Brain pericyte (primary cell): ENCODE results near the gene EDAR.

Source experiments
- DNase-seq: peaks from one replicate; pipeline ENCODE4 v3.0.0-alpha.2; 2012; ENCODE audit warnings: low read depth, low spot score

Gene EDAR

DNA sequence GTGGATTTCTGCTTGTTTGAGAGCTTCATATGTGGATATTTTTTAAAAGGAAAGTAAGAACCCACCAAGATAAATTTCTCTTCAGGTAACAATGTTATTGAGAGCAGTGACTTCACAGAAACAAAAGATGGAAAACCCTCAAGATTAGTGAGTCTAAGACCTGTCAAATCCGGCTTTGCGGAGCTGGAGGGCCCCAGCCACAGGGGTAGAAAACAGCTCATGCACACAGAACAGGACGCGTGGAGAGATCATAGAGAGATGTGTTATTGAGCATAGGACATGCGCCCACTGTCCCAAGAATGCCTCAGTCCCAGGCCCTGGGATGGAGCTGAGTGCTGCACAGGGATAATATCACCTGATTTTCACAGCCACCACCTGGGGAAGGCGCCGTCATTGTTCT, 21.3 kb downstream of the EDAR start:
- no peak for DNase-seq

- no peak for DNase-seq
Observed at GRCh38 chr2:108965540-108966289, 23.3 kb downstream of the EDAR start.

GRCh38 chr2:108963057-108963456, 26.0 kb downstream of the EDAR start:
- no peak for DNase-seq

DNA sequence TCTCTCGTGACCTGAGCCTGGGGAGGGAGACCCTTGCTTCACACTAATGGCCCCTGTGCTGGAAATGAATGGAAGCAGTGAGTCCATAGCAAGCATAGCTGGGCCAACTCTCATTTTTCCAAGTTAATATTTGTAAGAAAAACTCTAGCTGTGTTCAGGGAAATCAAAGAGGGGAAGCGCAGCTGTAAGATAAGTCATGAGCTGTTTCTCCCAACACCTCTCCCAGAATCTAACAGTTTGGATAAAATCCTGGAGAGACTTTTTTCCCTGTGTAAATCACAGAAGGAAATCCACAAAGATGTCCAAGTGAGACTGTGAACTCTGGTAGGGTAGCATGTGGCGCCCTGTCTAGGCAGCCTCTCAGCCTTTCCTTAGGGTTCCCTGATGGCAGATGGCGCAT, 27.2 kb downstream of the EDAR start:
- no peak for DNase-seq

DNA sequence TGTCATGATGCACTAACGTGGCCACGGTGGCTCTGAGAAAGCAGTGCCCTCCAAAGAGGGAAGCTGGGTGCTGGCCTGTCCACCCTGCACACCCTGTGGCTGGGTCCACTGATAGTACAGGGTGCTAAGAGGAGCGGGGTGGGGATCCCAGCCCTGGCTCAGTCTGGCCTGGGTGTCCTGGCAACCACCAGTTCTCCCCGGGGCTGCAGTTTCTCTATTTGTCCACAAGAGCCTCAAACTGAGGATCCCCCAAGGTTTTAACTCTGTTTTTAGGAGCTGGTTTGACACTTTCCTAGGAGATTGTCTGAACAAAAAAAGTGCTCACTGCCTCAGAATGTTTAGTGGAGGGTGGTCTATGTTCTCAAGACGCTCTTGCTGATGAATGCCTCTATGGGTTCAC, 29.0 kb downstream of the EDAR start:
- no peak for DNase-seq

- DNase-seq = no peak
Observed at GRCh38 chr2:108959401-108959800, 29.6 kb downstream of the EDAR start.

DNA sequence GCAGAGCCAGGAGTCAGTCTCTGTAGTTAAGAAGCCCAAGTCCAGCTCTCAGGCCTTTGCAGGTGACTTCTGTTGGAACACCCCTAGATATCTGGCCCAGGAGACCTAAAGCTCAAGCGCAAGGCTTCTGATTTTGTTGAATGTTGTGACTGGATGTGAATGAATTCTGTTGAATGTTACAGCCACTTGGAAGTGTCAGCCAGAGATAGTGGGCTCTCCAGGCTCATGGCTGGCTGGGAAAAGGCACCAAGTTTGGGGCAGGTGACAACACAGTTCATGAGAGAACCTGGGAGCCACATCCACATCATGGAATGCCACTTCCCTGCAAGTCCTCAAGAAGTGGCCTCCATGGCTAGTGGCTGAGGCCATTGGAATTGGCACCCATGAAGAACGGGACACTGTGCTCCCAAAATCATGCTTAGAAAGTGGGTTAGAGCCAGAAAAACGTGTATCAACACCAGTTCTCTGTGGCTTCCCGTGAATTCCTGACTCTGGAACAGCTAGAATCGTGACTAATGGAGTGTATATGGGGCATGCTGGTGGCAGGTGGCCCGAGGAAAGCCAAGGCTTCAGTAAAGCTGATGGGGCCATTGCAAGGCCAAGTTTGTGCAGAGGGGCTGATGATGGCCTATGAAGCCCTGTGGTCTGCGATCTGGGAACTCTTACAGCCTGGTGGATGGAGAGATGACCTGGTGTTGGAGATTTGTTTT, 30.2 kb downstream of the EDAR start:
- no peak for DNase-seq

DNA sequence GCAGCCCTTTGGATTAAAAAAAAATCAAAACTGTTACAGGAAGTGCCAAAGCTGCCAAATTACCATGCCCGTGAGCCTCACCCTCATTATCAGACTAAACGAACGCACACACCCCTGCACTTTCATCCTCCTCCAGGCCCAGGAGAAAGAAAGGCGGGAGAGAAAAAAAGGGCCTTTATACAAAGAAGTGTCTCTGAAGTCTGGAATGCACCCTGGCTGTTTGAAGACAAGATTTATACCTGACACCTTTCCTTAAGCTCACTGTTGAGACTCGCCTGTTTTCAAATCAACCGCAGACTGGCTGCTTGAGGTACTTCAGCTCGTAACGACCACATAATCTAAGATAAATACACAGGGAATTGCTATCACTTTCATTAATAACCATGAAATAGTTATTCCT, 31.0 kb downstream of the EDAR start:
- no peak for DNase-seq

GRCh38 chr2:108956375-108956774, 32.6 kb downstream of the EDAR start:
- DNase-seq = no peak

GRCh38 chr2:108950369-108951135, 38.5 kb downstream of the EDAR start:
- DNase-seq = no peak

DNA sequence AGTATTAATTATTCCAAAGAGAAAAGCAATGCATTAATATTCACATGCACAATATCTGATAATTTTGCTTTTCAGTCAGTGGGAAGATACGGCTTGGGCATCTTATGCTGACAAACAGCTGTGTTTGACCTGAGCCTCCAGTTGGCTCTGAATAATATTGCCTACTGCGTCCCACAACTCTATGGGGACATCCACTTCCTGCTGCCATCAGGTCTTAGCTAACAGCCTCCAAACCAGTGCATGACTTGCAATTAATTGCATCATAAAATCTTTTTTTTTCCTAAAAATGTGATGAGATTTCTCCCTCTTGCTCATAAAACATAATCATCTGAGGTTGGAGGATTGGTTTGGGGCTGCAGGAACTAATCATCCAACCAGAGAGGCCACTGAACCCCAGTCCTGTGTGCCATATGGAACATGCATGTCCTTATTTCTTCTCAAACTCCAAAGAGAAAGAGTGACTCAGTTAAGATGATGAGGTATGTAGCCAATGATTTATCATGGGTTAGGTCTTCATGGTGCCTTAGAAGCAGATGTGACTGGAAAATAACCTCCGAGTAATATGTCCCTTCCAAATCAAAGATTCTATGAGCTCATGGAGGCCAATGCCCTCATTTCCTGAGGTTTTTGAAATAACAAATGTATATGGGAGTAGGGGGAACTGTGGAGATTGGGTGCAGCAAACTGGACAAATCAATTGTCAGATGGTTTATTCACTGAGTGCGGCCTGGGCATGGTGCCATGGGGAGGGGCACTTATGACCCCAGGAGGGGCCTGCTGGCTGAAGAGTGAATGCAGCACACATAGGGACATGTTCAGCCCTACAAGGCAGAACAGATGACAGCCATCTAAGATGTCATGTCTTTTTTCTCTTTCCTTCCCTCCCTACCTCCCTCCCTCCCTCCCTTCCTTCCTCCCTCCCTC, 39.4 kb downstream of the EDAR start:
- DNase-seq = no peak

GRCh38 chr2:108947271-108947907, 41.6 kb downstream of the EDAR start:
- DNase-seq = no peak

GRCh38 chr2:108946442-108946841, 42.6 kb downstream of the EDAR start:
- no peak for DNase-seq

GRCh38 chr2:108945969-108946368, 43.1 kb downstream of the EDAR start:
- no peak for DNase-seq

- no peak for DNase-seq
Observed at GRCh38 chr2:108944601-108945331, 44.3 kb downstream of the EDAR start.

DNA sequence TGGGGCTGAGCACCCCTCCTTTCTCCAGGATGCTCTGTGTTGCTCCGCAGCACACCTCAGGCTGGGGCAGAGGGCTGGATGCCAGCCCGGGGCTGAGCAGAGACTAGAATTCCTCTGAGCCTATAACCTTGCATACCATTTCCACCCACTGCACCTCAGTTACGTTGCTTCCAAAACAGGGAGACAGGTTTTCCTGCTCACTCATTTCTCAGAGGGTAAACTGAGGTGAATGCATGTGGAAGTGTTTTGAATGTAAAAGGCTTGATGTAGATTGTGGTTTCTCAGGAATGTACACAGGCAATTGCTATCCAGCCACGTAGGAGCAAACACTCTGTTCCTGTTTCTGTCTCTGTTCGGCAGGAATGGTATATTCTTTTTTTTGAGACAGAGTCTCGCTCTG, 45.3 kb downstream of the EDAR start:
- no peak for DNase-seq

DNA sequence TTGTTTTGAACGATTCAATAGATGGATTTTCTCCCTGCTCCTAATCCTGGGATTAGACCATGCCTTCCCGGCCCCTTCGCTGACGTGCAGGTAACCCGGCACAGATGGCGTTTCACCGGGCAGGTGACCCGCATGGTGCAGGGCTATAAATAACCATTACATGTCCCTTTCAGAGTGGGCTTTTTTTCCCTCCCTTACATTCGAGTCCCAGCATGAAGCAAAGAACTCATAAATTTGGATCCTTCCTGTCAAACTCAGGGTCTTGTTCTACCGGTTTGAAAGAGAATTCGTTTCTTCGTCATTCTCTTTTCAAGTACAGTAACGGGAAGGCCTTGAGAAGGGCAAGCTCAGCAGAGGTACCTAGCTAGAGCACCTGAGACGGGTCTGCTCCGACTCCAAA, 46.1 kb downstream of the EDAR start:
- no peak for DNase-seq

DNA sequence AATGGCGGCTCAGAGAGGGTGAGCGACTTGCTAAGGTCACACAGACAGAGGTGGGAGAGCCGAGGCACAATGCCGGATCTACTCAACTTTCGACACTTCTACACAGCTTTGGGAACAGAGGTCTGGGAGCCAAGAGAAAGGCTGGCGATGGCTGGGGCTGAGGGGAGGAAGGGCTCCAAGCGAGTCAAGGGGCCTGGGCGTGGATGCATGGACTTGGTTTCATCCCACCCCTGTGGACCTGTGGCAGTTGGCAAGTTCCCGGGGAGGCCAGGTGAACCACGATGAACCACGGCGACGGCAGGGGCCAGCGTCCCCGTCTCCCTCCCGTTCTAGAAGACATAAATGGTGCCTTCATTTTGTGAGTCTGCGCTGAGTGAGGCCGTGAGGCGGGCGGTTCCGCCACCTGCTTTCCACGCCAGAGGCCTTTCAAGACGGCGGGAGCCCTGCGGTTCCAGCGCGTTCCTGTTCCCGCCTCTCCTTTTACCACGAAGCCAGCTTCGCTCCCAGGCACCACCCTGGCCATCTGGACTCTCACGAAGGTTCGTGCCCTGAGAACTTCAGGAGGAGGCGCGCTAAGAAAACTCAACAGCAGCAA, 46.7 kb downstream of the EDAR start:
- DNase-seq = no peak

- DNase-seq = no peak
Observed at GRCh38 chr2:108941767-108942166, 47.3 kb downstream of the EDAR start.

DNA sequence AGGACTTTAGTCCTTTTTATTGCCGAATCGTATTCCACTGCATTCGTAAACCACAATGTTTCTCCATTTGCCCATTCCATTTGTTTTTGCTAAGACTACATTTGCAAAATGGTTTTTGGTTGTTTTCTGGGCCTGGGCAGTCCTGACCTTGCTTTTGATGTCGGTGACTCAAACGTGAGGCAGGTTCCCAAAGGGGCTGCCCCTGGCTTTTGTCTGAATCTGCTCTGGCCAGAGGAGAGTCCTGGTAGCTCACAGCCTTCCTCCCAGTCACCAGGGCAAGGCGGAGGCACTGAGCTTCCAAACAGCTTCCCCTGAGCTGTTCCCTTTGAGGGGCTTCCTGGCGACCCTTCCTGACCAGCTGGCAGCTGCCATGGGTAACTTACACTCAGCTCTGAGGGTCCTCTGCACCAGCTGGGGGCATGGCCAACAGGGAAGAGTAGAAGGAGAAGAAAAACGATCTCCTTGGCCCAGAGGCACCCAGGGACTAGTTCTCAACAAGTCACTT, 47.8 kb downstream of the EDAR start:
- DNase-seq = no peak
